ENCODE data around the gene TNS1.

- TF ChIP-seq, protein P1, sequence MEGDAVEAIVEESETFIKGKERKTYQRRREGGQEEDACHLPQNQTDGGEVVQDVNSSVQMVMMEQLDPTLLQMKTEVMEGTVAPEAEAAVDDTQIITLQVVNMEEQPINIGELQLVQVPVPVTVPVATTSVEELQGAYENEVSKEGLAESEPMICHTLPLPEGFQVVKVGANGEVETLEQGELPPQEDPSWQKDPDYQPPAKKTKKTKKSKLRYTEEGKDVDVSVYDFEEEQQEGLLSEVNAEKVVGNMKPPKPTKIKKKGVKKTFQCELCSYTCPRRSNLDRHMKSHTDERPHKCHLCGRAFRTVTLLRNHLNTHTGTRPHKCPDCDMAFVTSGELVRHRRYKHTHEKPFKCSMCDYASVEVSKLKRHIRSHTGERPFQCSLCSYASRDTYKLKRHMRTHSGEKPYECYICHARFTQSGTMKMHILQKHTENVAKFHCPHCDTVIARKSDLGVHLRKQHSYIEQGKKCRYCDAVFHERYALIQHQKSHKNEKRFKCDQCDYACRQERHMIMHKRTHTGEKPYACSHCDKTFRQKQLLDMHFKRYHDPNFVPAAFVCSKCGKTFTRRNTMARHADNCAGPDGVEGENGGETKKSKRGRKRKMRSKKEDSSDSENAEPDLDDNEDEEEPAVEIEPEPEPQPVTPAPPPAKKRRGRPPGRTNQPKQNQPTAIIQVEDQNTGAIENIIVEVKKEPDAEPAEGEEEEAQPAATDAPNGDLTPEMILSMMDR (IDR thresholded peaks at IDR 0.05; ENCODE audit: low read length) = no peak
- TF ChIP-seq EZH2phosphoT487 (IDR thresholded peaks at IDR 0.05; ENCODE audit: low read length) (no peak), EZH2 (optimal IDR thresholded peaks at IDR 0.05; ENCODE audit: low read depth, low read length) (no peak)
These were observed 100.2 kb downstream of the TNS1 start for GRCh38 chr2:217902379-217903141.

Data from MM.1S (cell line).